Stimulated activated CD4-positive, alpha-beta T cell treated with anti-CD3 and anti-CD28 coated beads, Interleukin-1b, Interleukin-23, amount 100 ng/mL, for 24 hours (primary cell): Measurements from ENCODE around the gene TMEM154.

ENCODE experiments used
- DNase-seq, 4 experiments: peaks; one replicate each; pipeline ENCODE4 v3.0.0-alpha.2; 2020; ENCODE audit warnings: low read depth in 4 of 4, low spot score in 1 of 4

The TMEM154 gene

DNA sequence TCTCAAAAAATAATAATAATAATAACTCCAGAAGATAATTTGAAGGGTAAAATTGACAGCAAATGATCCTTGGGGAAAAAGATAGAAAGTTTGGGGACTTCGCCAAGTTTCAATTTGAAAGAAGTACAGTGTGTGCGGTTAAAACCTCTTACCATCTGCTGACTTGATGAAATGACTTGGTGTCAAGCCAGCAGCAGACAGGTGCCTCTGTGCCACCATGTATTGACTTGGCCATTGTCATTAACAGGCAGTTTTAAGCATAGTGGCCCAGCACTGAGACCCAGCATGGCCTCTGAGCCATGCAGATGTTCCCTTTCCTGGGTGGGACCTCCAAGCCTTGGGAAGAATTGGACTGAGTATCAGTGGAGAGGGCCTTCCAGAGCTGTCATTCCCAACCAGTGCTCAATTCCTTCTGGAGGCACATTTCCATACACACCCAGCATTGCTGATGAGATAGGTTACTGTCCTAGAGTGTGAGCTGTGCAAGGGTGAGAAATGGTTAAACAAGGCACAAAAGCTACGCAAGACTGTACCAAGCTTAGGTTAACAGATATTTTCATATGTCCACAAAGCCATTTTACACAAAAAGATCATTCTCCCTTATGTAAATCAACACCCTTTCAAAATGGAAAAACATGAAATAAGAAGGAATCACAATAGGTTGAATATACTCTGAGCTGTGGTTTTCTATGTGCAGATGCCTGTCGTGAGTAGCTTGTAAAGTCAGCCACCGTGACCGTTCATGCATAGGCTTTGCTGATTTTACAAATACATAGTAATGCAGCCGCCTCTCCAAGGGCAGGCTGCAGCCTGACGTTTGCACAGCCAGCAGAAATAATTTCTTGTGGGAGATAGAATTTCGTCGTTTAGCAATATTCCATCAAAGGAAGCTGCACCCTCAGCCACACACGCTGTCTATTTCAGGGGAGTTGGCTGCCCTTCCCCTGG is 84.5 kb downstream of the TMEM154 start:
- no peak for DNase-seq

DNA sequence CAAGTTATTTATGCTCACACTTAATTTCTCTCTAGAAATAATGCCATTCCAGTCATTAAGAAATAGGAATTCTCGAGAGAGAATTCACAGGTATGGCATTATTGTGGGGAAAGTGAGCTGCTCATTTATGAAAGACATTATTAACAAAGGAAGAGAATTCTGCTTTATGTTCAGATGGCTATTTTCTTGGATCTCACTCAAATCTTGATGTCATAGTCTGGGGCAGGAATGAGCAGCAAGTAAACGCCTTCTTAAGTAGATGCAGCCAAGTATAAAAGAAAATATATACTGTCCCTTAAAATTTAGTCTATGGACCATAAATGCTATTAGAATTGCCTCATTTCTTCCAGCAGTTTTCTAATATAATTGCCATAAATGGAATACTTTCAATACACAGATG is 85.7 kb downstream of the TMEM154 start:
- DNase-seq, result no peak

DNA sequence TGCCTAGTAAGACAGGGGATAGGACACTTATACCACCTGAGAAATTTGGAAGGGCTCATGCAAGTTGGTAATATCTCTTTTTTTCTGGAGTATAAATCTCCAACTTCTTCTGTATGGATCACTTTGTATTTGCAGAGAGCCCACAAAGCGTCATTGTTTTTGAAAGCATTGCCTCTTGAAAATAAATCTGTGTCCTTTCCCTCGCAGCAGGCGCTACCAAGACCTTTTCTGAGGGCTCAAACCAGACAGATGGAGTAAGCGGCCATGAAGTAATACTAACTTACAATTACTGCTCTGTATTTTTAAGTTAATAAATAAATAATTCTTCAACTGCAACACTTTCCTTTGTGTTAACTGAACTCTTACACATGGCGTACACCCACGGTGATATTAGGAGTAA is 87.9 kb downstream of the TMEM154 start:
- DNase-seq, result no peak

DNA sequence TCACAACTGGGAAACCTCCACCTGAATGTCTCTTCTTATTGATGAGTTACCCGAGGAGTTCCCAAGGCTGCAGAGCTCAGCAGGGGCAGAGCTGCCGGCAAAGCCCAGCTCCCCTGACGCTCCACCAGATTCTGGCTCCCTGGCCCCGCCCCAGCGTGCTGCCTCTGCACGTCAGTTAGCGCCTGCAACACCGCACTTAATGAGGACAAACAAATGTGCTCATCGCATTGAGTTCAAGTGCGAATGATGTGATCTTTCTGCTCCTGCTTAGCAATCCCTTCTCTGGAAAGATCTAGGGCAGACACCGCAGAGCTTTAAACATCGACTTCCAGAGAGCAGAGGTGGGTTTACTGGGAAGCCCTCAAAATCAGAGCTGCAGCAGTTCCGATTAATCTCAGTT is 88.4 kb downstream of the TMEM154 start:
- peak in 1 of 4 experiments; percentile 2 for DNase-seq

DNA sequence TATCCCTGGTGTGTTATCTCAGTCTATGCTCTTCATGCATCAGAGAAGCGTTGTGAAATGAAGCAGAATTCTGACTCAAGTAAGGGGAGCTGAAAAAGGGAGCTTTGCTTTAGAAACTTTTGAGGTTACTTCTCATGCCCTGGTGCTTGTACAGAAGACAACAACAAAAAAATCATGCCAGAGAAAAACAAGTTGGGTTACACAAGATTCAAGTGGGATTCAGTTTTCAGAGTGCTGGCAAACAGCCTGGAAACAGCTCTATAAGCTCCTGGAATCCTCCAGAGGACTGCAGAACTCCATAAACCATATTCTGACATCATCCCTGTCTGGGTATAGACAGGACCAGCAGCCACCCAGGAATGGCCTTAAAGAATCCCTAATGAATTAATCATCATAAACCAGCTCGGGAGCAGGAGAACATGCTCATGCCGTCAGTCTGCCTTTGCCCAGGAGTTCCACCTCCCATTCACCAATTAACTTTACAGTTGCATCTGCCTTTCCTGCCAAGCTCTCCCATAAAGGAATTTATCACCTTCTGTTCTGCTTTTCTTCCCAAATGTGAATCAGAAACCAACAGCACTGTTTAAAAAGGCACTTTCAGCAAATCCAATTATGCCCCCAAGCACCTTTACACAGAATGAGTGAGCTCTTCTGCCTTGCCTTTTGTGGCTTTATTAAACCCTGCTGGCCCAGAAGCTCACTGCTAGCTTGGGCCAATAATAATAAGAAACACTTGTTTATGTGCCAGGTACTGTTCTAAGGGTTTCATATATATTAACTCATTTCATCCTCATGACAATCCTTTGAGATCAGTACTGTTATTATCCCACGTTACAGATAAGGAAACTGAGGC is 89.4 kb downstream of the TMEM154 start:
- DNase-seq, result no peak

DNA sequence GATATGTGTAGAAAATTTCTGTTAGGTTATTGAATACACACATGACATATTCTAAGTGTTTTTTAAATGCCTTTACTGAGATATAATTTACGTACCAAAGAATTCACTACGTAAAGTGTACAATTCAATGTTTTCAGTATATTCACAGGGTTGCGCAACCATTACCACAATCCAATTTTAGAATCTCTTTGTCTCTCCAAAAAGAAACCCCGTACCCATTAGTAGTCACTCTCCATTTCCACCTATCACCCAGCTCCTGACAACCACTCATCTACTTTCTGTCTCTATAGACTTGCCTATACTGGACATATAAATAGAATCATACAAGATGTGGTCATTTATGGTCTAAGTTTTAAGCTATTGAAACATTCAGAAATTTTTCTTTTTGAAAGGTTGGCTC is 90.9 kb downstream of the TMEM154 start:
- DNase-seq, result no peak

DNA sequence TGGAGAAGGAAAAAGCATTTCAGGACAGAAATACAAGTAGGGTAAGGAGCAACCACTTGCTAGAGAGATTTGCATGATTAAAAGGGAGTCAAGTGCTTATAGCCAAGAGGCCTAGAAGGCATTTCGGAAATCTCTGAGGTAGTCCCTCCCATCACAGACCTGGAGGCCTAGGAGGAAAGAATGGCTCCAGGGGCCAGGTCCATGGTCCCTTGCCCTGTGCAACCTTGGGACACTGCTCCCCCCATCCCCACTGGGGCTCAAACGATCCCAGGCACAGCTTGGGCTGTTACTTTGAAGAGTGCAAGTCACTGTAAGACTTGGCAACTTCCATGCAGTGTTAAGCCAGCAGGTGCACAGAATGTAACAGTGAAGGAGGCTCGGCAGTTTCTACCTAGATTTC is 92.7 kb downstream of the TMEM154 start:
- DNase-seq, result no peak

DNA sequence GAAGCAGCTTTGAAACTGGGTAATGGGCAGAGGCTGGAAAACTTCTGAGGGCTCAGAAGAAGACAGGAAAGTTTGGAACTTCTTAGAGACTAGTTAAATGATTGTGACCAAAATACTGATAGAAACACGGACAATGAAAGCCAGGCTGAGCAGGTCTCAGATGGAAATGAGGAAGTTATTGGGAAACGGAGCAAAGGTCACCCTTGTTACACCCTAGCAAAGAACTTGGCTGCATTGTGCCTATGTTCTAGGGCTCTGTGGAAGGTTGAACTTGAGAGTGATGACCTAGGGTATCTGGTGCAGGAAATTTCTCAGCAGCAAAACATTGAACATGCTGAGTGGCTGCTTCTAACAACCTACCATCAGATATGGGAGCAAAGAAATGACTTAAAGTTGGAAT is 93.1 kb downstream of the TMEM154 start:
- DNase-seq, result no peak

DNA sequence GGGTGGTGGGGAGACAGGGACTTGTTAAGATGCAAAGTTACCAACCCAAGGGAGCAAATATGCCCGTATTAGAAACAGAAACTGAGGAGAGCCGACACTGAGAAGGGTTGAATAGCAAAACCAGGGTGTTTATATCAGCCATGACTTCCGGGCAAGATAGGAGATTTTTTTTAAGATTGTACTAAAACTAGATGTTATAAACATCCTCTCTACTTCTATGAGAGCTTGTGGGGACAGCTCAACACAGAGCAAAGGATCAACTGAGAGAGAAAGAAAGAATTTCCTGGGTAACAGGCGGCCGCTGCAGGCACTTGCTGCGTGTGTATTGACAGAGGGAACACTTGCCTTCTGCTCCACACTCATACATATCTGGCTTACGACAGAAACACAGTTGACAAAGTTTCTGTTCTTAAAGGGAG is 94.8 kb downstream of the TMEM154 start:
- DNase-seq, result no peak

DNA sequence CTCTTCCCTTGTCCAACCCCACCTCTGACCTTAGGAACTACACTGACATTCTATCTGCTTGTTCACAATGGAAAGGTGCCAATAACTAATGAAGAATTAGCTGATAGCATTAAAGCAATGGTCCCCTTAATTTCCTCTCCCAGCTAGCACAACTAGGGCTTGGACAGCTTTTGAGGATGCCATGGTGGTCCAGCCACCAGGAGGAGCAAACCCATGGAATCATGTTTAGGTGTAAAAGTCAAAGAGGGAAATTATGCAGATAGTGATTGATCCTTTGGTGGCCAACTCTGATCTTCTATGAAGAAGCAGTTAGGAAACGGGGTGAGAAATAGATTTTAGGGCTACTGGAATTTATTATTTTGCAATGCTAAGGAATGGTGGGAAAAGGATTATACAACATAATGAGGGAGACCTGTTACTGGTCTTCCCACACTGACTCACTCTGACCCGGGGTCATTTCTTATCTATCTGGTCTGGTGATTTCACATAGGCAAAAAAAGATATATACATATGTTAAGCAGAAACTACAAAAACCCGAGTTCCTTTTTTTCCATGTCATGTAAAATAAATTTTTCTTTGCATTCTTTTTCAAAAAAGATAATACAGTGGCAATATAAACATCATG is 98.1 kb downstream of the TMEM154 start:
- no peak for DNase-seq

DNA sequence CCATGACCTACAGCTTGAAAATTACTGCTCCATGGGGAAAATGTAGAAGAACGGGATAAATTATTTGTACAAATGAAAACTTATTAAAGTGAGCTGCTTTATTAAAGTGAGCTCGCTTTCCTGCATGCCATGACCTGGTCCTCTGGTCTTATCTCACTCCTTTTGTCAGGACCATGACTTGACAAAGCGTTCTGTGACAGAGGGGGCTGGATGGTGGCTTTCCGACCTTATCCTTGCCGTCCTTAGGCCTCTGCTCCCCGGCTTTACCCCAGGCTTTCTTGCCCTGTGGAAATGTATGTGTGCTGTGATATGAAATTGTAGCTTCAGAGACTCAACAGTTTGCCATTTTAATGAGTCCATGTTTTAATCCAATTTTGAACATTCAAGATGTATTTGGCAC is 99.9 kb downstream of the TMEM154 start:
- DNase-seq, result no peak

DNA sequence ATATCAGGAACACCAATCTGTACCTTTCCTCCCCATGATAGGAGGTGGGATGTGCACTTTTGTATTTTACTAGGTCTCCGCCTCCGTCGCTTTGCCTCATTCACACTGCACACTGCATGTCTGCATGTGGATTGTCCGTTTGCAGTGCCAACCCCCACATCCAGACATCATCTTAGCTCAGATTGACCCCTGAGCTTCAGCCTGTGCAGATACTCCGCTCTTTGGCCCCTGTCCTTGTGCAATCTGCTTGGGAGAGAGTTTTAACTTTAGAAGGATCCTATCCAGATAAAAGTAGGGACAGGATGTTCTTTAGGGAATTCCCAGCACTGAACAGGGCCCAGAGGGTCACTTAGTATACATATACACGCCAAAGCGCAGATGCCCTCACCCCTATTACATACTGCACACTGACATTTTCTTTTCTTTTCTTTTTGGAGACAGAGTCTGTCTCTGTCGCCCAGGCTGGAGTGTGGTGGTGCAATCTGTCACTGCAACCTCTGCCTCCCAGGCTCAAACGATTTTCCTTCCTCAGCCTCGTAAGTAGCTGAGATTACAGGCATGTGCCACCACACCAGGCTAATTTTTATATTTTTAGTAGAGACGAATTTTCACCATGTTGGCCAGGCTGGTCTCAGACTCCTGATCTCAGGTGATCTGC is 100.6 kb downstream of the TMEM154 start:
- DNase-seq, result no peak

DNA sequence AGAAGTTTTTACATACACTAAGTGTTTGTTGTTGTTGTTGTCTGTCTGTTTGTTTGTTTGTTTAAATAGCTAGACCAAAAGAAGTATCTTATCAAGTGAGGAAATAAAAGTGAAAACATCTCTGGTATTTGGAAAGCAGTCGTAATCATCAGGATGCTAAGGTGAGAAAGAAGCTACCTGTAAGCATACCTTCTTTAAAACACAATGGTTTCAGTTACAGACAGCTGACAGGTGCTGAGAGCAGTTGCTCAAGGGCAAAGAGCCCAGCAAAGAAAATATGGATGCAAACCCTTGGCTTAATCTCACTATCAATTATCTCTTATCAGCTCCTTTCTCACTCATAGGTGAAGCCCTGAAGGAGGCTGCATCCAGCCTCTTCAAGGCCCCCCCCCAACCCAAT is 101.1 kb downstream of the TMEM154 start:
- no peak for DNase-seq

DNA sequence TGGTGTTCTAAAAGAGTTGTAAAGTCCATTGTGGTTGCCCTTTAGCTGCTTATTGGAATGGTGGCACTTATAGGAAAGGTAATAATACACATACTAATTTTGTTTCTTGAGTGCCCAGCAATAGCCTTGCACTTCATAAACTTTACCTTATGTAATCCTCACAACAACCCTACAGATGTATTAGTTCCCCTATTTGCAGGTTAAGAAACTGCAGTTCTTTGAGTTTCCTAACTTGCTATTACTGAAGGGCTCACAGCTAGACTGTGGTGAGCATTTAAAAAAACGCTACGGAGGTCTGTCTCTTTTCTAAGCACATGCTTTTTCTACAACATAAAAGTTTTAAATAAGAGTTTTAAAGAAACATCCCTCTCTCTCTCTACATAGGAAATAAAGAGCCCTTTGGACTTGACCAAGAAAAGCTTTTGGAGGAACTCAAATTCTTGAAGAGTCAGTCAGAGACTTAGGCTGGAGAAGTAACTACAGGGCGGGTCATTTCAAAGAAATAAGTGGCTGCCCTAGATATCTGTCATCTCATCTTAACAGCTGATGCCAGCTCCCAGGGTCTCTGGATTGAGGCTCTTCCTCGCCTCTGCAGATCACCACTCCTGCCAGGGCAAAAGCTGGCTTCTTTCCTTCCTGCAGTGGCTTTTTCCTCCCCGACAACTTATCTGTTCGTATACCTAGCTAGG is 101.9 kb downstream of the TMEM154 start:
- DNase-seq, result no peak

DNA sequence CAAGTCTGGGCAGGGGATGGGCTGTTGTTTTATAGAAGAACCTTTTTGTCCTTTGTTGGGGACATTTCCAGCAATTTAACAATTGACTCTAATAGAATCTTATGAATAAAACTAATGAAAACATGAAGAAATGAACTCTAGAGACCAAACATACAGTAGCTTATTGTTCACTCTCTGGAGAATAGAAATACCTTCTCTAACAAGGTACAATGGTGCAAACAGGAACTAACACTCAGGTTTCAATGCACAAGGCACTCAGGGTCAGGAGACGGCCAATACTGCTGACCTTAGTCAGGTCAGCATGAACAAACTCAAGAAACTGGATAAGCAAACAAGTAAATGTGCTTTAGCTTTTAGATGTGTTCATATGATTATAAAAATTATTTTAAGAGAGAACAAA is 104.3 kb downstream of the TMEM154 start:
- no peak for DNase-seq

DNA sequence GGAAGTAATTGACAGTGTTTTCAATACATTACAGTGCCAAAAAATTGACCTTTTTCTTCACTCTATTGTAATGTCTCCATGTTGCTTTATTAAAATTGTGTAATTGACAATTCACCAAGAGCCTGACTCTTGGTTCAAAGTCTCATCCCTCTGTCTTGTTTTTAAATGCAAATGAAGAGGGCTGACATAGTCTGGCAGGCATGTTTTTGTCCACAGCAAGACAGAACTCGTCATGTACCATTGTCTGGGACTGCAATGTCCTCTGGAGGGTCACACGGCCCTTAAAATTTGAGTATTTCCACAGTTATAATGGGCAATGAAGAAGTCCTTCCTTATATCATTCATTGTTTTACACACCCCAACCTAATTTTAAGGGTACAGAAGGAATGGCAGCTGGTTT is 105.9 kb downstream of the TMEM154 start:
- DNase-seq, result no peak

DNA sequence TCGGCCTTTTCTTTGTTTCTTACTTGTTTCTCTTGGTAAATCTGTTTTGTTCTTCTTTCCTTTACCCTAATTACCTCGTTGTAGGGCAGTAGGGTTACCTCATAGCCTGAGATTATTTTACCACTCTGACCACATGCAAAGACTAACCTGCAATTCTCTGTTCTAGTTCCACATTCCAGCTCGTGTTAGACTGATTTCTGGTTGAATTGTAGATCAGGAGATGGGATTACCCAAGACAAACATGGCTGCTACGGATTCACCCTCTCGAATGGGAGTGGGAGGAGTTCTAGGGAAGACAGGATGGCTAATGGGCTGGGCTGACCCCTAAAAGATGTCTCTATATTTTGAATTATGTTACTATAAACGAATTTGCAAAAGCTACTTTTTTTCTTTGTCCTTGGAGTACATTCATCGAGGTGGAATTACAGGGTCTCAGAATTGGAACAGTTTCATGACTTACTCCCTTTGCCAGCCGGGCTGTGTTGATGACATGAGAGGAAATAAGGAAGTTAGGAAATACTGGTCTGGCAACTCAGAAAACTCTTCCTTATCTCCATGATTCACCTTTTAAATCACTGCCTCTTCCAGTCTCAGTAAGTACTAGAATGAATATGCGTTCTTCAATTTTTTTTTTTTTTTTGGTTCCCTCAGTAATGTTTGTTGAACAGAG is 107.2 kb downstream of the TMEM154 start:
- DNase-seq, result no peak

DNA sequence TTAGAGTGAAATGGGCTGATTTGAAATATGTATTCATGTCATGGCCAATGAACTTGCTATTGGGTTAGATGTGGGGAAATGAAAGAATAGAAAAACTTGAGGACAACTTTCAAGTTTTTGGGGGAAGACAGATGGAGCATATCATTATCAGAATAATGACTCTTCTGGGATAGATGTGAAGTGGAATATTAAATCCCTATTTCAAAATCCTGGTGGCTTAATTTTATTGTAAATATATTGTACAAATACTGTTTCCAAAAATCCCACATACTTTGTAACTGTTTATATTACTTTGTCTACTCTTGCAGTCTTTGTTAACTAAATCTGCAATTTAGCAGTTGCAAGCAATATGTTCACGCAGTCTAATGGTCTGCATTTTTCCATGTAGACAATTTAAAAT is 108.0 kb downstream of the TMEM154 start:
- no peak for DNase-seq

DNA sequence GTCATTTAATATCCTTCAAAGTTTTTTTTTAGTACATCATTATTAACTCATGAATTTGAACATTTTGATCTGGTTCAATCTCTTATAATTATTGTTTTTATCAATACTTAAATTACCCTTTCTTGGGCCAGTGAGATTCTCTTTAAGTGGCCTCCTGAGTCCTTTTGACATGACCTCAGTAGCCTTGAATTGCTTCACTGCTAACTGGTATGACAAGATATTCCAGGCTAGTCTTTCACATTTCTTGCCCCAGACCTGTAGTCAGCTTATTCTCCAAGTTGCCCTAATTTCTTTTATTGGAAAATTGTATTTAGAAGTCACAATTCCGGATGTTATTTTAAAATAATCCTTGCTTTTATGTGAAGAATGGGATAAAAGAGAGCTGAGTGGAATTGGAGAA is 108.5 kb downstream of the TMEM154 start:
- no peak for DNase-seq
